Measurements from ENCODE around the gene HEG1. TPM values are rescaled to one million over a fixed set of nuclear protein-coding genes. Genes with fewer than 3 reads are reported as not detected.

HEG1 gene
- total RNA-seq, 2 experiments from 2014 or later, result 31.2 to 32.6 TPM

DNA sequence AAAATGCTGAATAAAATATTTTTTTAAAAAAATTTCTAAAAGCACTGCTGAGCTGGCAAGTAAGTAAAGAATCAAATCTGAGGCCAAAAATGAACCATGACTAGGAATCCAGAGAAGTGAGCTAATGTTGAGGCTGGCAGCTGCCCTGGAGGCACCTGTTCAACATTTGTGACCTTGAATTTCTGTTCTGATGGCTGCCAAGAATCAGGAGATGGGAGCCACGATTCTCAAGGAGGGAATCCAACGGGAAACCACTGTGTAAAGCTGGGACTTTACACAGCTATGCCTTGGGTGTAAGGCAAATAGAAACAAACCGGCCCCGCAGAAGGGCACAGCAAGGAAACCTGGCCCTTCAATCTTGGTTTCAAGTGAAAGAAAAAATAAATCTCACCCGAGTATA, 22.7 kb downstream of the HEG1 start:
- Histone ChIP-seq H3K9me3 (ENCODE audit: control insufficient read depth in 1 of 2, insufficient read depth in 1 of 2, low read length in 2 of 2) (peaks cover 0 to 9% of the 10 kb centered on the region in 2 experiments), H3K4me1 (ENCODE audit: insufficient read depth, low read length) (peaks cover 10% of the 10 kb centered on the region), H3K36me3 (ENCODE audit: insufficient read depth, low read length) (peaks cover 12% of the 10 kb centered on the region), H3K27ac (ENCODE audit: low read depth in 1 of 2, low read length in 2 of 2) (no peak overlapping the region), H3K4me3 (ENCODE audit: low read length) (no peak overlapping the region), H3K27me3 (ENCODE audit: control insufficient read depth in 1 of 2, insufficient read depth in 2 of 2, low read length in 2 of 2) (no peaks in the 10 kb centered on the region)
- DNase-seq, result no peak
- Mint-ChIP-seq H3K4me3 (no peak overlapping the region), H3K9me3 (peaks cover 6% of the 10 kb centered on the region), H3K36me3 (ENCODE audit: low read depth) (peaks cover 47% of the 10 kb centered on the region), H3K27me3 (no peaks in the 10 kb centered on the region), H3K4me1 (ENCODE audit: low read depth) (peaks cover 34% of the 10 kb centered on the region), H3K27ac (no peak overlapping the region)
- ChIA-PET POLR2A (interaction anchor here (1.3 kb wide), 1 partner anchor 20 kb away, joined by 3 read pairs; no protein-coding TSS in a partner anchor), CTCF (interaction anchor here (0.6 kb wide), 1 partner anchor 272 kb away, joined by 3 read pairs; no protein-coding TSS in a partner anchor)
- intact Hi-C loops (cut with DNase I, micrococcal nuclease), result no loop called here
- ATAC-seq (ENCODE audit: poor library complexity), result no peak
- TF ChIP-seq, protein P1, sequence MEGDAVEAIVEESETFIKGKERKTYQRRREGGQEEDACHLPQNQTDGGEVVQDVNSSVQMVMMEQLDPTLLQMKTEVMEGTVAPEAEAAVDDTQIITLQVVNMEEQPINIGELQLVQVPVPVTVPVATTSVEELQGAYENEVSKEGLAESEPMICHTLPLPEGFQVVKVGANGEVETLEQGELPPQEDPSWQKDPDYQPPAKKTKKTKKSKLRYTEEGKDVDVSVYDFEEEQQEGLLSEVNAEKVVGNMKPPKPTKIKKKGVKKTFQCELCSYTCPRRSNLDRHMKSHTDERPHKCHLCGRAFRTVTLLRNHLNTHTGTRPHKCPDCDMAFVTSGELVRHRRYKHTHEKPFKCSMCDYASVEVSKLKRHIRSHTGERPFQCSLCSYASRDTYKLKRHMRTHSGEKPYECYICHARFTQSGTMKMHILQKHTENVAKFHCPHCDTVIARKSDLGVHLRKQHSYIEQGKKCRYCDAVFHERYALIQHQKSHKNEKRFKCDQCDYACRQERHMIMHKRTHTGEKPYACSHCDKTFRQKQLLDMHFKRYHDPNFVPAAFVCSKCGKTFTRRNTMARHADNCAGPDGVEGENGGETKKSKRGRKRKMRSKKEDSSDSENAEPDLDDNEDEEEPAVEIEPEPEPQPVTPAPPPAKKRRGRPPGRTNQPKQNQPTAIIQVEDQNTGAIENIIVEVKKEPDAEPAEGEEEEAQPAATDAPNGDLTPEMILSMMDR (IDR thresholded peaks at IDR 0.05), result no peak

DNA sequence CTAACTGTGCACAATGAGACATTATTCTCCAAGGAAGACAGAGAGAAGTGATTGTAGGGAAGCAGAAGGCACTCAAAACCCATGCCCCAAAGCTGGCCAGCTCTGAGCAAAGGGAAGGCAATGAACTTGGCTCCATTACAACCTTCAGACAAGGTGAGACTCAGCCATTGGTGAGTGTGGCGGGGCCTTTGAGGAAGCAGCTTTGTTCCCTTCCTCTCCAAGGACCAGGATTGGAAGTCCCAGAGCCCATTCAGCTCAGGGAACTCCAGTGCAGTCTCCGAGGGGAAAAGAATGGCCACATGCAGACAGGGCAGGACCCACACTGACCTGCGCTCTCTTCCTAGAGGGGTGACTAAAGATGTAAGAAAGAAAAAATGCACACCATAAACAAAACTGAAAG, 23.1 kb downstream of the HEG1 start:
- Histone ChIP-seq H3K27me3 (ENCODE audit: control insufficient read depth in 1 of 2, insufficient read depth in 2 of 2, low read length in 2 of 2) (no peaks in the 10 kb centered on the region), H3K4me3 (ENCODE audit: low read length) (no peak overlapping the region), H3K9me3 (ENCODE audit: control insufficient read depth in 1 of 2, insufficient read depth in 1 of 2, low read length in 2 of 2) (peaks cover 0 to 9% of the 10 kb centered on the region in 2 experiments), H3K27ac (ENCODE audit: low read depth in 1 of 2, low read length in 2 of 2) (no peak overlapping the region), H3K36me3 (ENCODE audit: insufficient read depth, low read length) (peaks cover 16% of the 10 kb centered on the region), H3K4me1 (ENCODE audit: insufficient read depth, low read length) (peaks cover 10% of the 10 kb centered on the region)
- intact Hi-C loops (cut with DNase I, micrococcal nuclease), result no loop called here
- no peaks in the 10 kb centered on the region for H3K27me3 Mint-ChIP-seq
- no peak overlapping the region for H3K27ac Mint-ChIP-seq
- H3K36me3 Mint-ChIP-seq (ENCODE audit: low read depth), result peaks cover 51% of the 10 kb centered on the region
- DNase-seq (no peak), ATAC-seq (ENCODE audit: poor library complexity) (no peak)
- H3K4me3 Mint-ChIP-seq, result no peak overlapping the region
- H3K4me1 Mint-ChIP-seq (ENCODE audit: low read depth), result peaks cover 31% of the 10 kb centered on the region
- POLR2A ChIA-PET, result interaction anchor here (1.3 kb wide), 1 partner anchor 20 kb away, joined by 3 read pairs; no protein-coding TSS in a partner anchor
- peaks cover 6% of the 10 kb centered on the region for H3K9me3 Mint-ChIP-seq
- TF ChIP-seq, protein P1 (IDR thresholded peaks at IDR 0.05), result no peak
- CTCF ChIA-PET, result no interaction called here

DNA sequence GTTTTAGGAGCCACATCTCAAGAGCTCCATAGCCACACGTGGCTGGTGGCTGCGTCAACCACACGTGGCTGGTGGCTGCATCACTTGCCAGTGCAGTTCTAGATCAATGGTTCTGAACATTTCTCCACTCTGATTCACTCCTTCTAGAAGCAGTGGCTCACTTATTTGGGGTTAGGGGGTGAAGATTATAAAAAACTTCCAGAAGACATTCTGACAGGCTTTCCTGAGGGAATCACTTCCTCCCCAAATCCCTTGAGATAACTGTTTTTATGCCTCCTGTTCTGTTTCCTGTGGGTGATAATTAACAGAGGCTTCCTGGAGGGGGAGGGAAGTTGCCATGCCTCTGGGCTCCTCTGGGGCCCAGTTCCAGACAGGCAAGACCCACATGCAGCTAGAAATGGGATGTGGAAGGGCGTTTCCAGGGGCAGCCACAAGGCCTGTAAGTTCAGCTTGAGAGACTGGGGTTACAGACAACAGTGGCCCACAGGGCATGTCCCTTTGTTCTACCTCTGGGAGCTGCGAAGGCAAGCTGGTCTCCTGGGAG, 23.6 kb downstream of the HEG1 start:
- no peak overlapping the region for H3K4me3 ChIP-seq (ENCODE audit: low read length)
- Mint-ChIP-seq H3K4me3 (no peak overlapping the region), H3K27ac (no peak overlapping the region), H3K27me3 (no peaks in the 10 kb centered on the region), H3K36me3 (ENCODE audit: low read depth) (peaks cover 56% of the 10 kb centered on the region), H3K9me3 (peaks cover 6% of the 10 kb centered on the region), H3K4me1 (ENCODE audit: low read depth) (peaks cover 32% of the 10 kb centered on the region)
- intact Hi-C loops (cut with DNase I, micrococcal nuclease), result no loop called here
- DNase-seq (no peak), ATAC-seq (ENCODE audit: poor library complexity) (no peak)
- no peaks in the 10 kb centered on the region for H3K27me3 ChIP-seq (ENCODE audit: control insufficient read depth in 1 of 2, insufficient read depth in 2 of 2, low read length in 2 of 2)
- H3K4me1 ChIP-seq (ENCODE audit: insufficient read depth, low read length), result peaks cover 6% of the 10 kb centered on the region
- no peak overlapping the region for H3K27ac ChIP-seq (ENCODE audit: low read depth in 1 of 2, low read length in 2 of 2)
- peaks cover 0 to 9% of the 10 kb centered on the region in 2 experiments for H3K9me3 ChIP-seq (ENCODE audit: control insufficient read depth in 1 of 2, insufficient read depth in 1 of 2, low read length in 2 of 2)
- TF ChIP-seq, protein P1 (IDR thresholded peaks at IDR 0.05), result no peak
- ChIA-PET POLR2A (interaction anchor here (1.3 kb wide), 1 partner anchor 21 kb away, joined by 3 read pairs; no protein-coding TSS in a partner anchor), CTCF (no interaction called here)
- H3K36me3 ChIP-seq (ENCODE audit: insufficient read depth, low read length), result peaks cover 21% of the 10 kb centered on the region

Measured in CD4-positive, alpha-beta T cell (primary cell).